Forelimb muscle (tissue), 1 donor: Measurements from ENCODE around the gene INPP4A. TPM values are rescaled to one million over a fixed set of nuclear protein-coding genes. Genes with fewer than 3 reads are reported as not detected.

ENCODE experiments used
- DNase-seq: peaks from one replicate; pipeline ENCODE4 v3.0.0-alpha.2; 2013; ENCODE audit warnings: low read depth
- polyA plus RNA-seq: library from polyadenylated mRNA; unstranded; fragments of 120-200 nt; gene quantifications from one replicate; pipeline ENCODE4 v1.2.1, GENCODE V29; 2013; ENCODE audit not compliant: insufficient read length

Gene INPP4A
- polyA plus RNA-seq, 1 donor: 11.1 TPM

DNA sequence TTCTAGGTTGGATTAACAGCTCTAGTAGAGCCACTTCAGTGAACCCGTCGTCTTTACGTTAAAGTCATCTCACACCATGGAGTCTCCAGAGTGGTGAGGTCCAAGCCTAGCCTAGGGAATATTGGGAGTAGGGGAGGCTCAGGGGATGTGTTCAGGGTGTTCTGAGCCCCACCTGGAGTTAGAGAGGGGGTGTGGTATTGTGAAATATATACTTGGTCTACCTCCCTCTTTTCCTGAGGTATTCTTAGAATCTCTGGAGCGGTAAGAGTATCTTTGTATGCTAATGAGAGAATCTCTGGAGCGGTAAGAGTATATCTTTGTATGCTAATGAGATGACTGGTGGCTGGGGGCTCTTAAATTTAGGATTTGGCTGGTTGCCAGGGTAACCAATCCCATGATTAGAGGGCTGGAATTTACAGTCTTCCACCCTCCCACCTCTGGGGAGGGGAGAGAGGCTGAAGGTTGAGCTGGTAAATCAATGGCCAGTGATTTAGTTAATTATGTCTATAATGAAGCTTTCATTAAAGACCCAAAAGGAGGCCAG lies 69.5 kb downstream of the INPP4A start:
- DNase-seq: no peak

DNA sequence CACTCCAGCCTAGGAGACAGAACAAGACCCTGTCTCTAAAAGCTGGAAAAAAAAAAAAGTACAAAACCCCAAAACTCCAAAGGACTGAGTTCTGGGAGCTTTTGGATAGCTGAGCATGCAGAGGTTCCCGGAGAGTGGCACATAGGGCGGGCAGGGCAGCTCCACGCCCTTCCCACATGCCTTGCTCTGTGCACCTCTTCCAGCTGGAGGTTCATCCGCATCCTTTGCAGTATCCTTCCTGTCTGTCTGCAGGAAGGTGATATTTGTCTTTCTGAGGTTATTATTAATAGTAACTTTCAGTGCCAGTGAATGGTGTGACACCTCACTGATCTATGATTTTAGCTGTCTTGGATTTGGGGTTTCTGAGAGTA lies 70.2 kb downstream of the INPP4A start:
- no peak for DNase-seq

DNA sequence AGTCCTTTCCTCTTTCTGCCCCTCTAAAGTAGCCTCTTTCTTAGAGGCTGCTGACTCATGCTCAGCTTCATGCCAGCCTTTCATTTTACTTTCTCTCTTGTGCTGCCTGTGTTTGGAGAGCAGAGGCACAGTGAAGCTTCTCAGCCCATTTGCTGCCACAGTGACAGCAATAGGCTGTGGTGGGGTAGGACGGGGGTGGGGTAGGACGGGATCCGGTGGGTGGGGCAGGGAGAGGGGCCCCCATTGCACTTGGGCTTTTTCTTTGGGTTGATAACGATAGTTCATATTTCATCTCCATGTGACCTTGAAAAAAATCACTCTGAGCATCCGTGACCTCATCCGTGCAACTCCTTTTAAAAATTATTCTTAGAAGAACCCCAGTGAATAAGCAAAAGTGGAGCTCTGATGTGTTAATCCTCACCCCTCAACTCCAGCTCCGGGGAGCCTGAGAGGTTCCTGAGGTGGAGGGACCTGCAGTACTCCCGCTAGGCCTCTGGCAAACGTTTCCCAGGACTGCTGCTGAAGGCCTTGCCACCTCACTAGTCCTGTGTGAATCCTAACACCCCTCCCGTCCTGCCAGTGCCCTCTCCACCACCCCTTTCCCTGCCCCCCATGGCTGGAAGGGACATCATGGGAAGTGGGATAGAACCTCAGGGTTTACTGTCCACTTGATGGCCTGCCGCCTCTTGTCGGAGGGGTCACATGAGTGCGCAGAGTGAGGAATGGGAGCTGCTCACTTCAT lies 70.8 kb downstream of the INPP4A start:
- no peak for DNase-seq

DNA sequence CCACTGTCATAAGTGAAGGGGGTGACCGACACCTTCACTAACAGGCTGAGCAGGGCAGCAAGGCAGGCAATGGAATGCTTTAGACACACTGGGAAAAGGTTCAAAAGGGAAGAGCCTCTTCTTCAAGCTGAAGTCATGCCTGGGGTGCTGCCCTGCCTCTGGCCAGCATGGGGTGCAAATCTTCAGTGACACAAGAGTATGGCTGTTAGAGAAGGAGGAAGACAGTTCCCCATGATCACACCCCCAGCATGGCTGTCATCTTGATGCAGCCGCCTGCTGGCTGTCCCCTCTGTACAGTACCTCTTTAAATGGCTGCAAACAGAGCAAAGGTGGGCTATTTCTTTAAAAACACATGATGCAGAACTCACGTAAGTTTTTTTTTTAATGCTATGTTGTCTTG lies 71.9 kb downstream of the INPP4A start:
- no peak for DNase-seq

DNA sequence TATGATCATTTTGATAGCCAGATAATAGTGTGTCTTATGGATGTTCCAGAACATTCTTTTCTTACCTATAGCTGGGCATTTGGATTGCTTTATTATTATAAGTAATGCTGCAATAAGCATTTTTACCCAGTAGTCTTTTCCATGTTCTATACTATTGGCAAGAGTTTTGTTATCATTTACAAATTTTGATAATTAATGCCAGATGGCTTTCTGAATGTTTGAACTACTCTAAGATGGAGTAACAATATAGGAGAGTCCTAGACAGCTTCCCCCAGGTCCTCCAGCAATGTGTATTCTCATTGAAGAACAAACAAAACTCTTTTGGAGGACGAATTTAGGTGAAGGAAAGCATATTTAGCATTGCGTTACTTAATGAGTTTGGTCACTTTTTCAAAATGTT lies 73.0 kb downstream of the INPP4A start:
- no peak for DNase-seq

DNA sequence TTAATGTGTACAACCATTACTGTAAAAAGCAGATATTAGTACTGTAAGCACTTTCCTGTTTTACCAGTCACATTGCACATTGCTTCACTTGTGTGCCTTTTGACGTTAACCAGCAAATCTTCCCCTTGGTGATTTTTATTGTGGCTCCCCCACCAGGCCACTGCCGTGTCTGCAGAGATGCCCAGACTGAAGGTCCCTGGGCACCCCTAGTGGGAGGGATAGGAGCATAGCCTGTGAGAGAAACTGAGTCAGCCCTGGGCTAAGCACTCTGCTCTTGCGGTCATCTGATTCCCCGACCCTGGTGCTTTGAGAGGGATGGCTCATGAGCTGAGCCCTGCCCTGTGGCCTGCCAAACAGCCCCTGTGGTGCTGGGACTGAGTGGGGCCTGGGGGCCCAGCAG lies 73.4 kb downstream of the INPP4A start:
- no peak for DNase-seq

DNA sequence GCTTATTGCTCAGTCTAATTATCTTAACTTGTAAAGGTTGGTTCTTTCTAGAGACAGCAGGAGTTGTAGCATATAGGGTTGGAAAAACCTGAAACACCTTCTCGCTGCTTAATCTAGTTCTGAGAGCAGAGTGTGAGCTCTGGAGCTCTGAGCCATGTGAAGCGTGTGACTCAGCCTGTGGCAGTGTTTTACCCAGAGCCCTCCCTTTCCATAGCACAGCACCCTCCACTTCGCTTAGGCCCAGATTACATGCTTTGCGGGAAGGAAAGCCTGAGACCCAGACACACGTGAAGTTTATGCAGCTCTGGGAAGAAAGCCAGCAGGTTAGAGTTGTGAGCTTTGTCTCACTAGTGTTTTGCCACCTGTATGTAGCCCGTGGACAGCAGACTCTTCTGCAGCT lies 74.5 kb downstream of the INPP4A start:
- no peak for DNase-seq

DNA sequence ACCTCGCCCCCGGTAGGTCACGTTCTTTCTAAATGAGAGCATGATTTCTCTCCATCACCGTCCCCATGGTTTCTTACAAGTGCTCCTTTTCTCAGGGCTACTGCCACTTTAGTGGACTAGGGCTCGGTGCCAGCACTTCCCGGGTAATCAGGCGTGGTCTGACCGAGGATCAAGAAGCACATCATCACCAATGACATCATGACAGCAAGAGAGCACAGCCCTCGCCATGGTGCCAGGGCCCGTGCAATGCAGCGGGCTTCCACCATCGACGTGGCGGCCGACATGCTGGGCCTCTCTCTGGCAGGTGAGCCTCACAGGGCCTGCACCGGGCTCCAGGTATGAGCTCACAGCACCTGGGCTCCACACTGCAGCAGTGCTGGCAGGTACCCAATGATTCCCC lies 75.2 kb downstream of the INPP4A start:
- no peak for DNase-seq

DNA sequence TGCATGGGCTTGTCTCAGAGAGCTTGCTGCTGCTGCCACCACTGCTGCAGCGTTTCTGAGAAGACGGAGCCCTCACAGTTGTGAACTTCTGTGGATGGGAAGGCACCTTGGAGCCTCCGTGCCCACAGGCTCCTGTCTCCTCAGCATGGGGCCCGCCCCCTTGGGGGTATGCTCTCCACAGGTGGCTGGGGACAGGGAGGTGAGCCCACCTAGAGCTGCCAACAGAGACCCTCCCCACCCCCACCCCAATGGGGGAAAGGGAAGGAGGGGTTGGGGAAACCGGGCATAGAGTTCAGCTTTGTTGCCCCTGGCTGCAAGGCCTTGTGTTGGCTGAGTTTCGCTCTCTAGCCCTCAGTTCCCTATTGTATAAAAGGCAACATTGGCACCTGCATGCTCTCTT lies 76.1 kb downstream of the INPP4A start:
- no peak for DNase-seq

DNA sequence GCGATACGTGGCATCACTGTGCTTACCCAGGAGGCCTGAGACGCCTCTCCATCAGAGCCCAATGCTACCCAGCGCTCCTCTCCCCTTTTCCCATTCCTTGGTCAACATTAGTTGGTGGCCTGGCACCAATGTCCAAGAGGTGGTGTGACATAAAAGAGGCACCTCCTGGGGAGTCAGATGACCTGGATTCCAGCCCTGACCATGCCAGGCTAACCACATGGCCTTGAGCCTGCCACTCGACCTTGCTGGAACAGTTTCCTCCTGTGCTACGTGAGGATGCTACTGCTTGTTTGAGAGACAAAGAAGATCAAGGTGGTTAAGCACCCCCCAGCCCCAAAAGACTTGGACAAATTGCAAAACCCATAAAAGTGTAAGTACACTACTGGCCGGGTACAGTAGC lies 76.6 kb downstream of the INPP4A start:
- DNase-seq: no peak

DNA sequence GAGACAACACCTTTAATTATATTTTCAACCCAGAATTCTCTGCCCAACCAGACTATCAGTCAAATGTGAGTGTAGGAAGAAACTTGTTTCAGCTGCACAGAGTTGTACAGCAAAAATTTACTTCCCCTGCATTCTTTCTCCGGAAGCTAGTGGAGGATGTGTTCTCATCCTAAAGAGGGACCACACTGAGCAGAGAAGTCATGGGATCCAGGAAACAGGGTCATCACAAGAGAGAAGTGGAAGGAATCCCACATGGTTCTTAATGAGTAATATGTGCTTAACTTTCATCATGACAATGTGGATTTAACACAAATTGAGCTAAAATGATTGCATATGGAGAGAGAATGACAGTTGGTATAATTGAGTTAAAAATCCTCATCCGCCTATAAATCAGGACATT lies 78.2 kb downstream of the INPP4A start:
- no peak for DNase-seq

DNA sequence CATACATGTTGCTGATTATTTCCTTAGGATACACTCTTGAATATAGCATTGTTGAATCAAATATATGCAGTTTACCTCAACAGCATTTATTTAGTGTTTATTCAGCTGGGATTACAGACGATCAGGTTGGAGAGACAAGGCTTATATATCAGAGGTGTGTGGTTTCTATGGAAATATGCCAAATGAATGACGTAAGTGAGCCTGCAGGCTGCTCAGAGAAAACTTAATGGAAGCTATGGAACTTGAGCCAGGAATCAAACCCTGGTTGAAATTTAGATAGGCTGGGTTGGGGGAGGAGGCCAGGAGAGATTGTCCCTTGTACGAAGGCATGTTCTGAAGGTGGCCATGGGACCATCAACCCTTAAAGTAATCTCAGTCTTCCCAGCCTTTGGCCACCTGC lies 79.5 kb downstream of the INPP4A start:
- no peak for DNase-seq

DNA sequence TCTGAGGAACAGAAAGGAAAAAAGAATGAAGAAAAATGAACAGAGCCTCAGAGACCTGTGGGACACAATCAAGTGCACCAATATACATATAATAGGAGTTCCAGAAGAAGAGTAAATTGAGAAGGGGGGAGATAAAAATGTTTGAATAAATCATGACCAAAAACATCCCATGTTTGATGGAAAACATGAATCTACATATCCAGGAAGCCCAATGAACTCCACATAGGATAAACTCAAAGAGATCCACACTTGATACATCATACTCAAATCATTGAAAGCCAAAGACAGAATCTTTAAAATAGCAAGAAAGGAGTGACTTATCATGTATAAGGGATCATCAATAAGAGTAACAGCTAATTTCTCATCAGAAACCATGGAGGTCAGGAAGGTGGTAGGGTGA lies 83.7 kb downstream of the INPP4A start:
- no peak for DNase-seq

DNA sequence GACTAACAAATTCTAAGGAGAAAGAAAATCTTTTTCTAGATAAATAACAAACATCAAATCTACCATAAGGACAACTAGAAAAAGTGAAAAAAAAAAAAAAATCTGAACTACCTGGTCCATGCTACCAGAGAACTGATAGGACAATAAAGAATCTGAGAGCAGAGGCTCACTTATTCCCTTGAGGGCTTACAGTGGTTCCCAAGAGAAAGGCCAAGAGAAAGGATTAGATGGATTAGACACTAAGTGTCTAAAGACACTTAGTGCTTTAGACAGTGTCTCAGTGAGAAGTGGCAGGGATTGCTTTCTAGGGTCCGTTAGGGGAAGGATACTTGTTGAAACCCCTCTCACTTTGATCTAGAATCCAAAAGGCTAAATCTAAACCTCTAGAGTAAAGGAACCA lies 85.5 kb downstream of the INPP4A start:
- DNase-seq: no peak

DNA sequence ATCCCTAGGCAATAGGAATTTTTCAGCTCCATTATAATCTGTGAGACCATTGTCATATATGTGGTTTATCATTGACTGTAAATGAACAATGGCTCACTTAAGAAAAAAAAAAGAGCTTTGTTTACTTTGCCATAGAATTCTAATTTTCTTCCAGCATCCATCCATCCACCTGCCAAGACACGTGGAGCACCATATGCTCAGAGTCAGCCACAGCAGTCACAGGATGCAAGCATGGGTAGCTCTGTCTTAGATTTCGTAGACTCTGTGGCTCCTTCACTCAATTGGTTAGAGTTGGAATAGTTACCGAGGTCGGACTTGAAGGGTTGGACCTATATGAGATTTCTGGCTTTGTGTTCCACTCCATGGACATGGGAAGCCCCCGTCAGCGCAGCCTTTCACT lies 88.1 kb downstream of the INPP4A start:
- DNase-seq: no peak

DNA sequence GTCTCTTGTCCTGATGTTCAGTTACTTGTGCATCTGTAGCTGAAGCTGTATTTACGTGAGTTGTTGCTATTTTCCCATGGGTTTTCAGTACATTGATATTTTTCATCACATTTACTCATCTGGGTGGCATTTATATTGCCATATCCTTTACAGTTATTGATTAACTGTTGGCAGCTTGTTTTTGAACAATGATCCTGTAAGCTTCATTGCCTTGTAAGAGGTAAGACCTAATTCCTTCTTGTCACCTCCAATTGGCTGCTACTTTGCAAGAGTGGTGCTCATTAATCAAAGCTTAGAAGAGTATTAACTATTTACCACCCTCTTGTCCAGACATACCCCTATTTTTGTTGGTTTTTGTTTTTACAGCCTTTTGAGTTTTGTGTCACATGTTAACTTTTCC lies 88.9 kb downstream of the INPP4A start:
- no peak for DNase-seq

DNA sequence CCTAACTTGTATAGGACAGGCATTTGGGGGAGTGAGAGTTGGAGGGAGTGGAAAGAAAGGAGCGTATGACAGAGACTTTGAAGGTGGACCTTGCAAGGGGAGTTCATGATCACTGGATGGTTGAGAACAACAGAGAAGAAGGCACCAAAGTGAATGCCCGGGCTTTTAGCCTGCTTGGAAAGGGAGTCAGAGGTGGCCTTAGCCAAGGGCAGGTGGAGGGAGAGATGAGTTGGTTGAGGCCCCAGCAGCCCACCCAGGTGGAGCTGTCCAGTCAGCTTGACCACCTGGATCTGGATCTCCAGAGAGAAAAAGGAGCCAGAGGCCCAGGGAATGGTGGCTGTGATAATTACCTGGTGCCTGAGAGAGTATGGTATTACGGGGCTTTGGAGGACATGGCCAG lies 90.1 kb downstream of the INPP4A start:
- no peak for DNase-seq

DNA sequence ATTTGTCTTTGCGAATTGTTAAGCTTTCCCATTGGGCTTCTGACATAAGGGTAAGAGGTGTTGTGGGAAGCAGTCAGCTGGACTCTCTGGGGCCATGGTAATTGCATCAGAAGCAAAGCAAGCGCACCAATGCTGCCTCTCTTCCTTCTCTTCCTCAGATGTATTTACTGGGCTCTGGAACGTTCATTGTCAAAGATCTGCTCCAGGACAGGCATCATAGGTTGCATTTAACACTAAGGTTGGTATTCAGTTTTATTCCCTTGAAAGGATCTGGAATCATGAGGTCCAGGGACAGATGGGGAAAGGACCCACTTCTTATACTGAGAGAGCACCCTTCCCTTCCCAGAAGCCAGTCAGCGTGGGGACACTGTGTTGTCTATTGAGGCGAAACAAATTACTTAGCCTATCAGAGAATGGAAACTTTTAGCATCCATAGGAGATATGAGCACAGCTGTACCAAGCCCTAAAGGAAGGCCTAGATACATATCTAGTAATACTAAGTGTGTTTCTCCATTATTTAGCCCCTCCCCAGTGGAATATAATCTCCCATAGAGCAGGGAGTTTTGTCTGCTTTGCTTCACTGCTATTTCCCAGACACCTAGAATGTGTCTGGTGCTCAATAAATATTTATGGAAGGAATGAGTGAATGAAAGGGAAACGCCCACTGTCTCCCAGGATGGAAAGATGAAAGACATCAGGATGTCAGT lies 91.5 kb downstream of the INPP4A start:
- no peak for DNase-seq

DNA sequence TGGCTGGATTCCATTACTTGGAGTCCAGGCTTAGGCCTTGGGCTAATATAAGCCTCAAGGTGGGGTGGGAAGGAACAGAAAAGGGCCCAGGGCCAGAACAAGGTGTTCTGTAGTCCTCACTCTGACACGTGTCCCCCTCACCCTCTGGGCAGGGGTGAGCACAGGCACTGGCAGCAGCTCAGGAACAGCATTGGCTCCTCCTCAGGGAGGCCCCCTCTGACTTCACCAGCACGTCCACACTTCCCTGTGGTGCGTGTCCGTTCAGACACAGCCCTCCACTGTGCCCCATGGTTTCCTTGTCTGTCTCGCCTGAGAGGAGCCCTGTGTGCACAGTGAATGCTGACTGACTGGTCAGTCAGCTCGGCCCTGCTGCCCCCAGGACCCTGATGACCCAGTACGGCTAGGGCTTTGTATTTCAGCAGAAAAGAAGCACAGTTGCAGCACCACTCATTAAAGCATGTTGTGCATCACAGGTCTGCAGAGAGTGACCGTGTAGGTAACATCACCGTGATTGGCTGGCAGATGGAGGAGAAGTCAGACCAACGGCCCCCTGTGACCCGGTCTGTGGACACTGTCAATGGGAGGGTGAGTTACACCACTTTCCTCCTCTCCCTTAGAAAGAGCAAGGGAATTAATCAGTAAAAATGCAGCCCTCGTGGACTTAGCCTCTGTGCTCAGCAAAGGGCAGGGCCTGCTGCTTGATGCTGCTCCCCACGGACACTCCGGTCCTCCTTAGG lies 92.9 kb downstream of the INPP4A start:
- DNase-seq: no peak

DNA sequence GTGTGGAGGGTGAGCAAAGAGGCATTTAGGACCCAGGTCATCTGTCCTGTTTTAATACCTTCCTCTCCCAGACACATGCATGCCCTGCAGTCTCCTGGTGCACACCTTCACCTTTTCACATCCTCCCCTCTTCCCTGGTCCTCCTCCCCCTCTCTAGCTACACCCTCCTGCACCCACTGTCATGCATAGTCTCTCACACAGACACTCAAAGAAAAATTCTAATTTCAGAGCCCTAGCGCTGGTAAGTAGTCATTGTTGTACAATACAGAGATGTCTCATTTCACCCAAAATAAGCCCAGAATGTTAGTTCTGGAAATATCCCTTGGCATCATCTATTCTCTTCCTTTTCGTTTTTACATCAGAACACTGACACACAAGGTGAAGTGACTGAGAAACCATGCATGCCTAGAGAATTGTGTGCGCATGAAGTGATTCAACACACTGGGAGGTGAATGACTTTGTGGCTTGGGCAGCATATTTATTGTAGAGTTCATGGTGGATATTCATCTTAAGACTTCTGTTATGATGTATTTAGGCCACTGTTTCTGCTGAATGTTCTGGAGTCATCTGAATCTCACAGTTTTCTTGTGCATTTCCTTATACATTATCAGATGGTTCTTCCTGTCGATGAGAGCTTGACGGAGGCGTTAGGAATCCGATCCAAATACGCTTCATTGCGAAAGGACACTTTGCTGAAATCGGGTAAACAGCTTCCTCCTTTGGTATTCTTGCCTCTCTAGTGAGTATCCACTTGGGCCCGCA lies 93.8 kb downstream of the INPP4A start:
- no peak for DNase-seq

DNA sequence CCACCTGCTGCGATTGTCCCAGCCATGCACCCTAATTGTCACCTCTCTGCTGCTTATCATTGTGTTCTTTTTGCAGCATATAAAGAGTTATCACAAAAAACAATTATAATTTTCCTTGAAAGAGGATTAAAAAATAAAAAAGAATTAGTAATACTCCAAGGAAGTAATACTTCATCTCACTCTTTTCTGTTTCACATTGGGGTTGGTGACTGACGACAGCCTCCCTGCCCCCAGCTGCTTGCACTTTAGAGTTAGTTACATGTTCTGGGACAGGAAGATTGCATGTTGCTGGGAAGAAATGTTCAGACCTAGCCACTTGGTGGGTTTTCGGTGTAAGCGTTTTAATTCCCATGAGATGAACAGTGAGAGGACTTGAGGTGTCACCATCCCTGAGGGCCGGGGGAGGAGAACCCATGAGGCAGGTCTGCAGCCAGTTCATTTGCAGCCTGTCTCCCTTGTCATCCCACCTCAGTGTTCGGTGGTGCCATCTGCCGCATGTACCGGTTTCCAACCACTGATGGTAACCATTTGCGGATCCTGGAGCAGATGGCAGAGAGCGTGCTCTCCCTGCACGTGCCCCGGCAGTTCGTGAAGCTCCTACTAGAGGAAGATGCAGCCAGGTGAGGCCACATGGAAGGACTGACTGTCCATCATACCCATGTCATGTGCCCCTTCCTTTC lies 94.5 kb downstream of the INPP4A start:
- no peak for DNase-seq
